ENCODE measurements around the gene PDE4B. TPM values are rescaled to one million over a fixed set of nuclear protein-coding genes. Genes with fewer than 3 reads are reported as not detected.

Gene PDE4B
- polyA plus RNA-seq, 1 donor (not counting 4 experiments of a cell fraction or from before 2014, with no cell fraction given) = 0.29 TPM

- TF ChIP-seq EZH2 (IDR thresholded peaks at IDR 0.05; ENCODE audit: low read length) = no peak
- no peak for TF ChIP-seq CTCF (optimal IDR thresholded peaks at IDR 0.05 in 1 of 3, IDR thresholded peaks at IDR 0.05 in 1 of 3, conservative IDR thresholded peaks at IDR 0.05 in 1 of 3; ENCODE audit: extremely low read depth in 1 of 3, insufficient read depth in 2 of 3, low read length in 3 of 3)
- peaks cover 41% of the 10 kb centered on the region for H3K27me3 ChIP-seq (ENCODE audit: control insufficient read depth, extremely low read depth, insufficient read depth, low read length)
- no peaks in the 10 kb centered on the region for H3K79me2 ChIP-seq (ENCODE audit: control insufficient read depth, insufficient read depth, low read length)
- FAIRE-seq (no peak), DNase-seq (ENCODE audit: low read depth, low spot score) (no peak)
- H3K9me1 ChIP-seq (ENCODE audit: control insufficient read depth, extremely low read depth, insufficient read depth, low read length) = no peaks in the 10 kb centered on the region
- H3K4me3 ChIP-seq (ENCODE audit: control insufficient read depth in 2 of 3, extremely low read depth in 1 of 3, insufficient read depth in 2 of 3, low read depth in 1 of 3, low read length in 3 of 3) = no peak overlapping the region
- no peak overlapping the region for H3K9ac ChIP-seq (ENCODE audit: control insufficient read depth, extremely low read depth, insufficient read depth, low read length)
- H3K4me2 ChIP-seq (ENCODE audit: control insufficient read depth, extremely low read depth, insufficient read depth, low read depth, low read length) = no peak overlapping the region
- no peaks in the 10 kb centered on the region for H4K20me1 ChIP-seq (ENCODE audit: control insufficient read depth, extremely low read depth, insufficient read depth, low read length)
- no peak overlapping the region for H2AFZ ChIP-seq (ENCODE audit: control insufficient read depth, low read length)
- dilution Hi-C loops (cut with MboI; ENCODE audit: extremely low pct_ligation_motif_present, low sequenced_read_pairs) = no loop called here
- H3K27ac ChIP-seq (ENCODE audit: control insufficient read depth, insufficient read depth, low read length) = no peak overlapping the region
- no peaks in the 10 kb centered on the region for H3K9me3 ChIP-seq (ENCODE audit: control insufficient read depth, low read depth, low read length)
- H3K4me1 ChIP-seq (ENCODE audit: control insufficient read depth, extremely low read depth, insufficient read depth, low read length) = no peaks in the 10 kb centered on the region
- H3K36me3 ChIP-seq (ENCODE audit: control insufficient read depth in 2 of 2, extremely low read depth in 1 of 2, insufficient read depth in 2 of 2, low read length in 2 of 2) = no peaks in the 10 kb centered on the region
Measured at GRCh38 chr1:65793359-65793732, 651 bp downstream of the PDE4B start.

DNA sequence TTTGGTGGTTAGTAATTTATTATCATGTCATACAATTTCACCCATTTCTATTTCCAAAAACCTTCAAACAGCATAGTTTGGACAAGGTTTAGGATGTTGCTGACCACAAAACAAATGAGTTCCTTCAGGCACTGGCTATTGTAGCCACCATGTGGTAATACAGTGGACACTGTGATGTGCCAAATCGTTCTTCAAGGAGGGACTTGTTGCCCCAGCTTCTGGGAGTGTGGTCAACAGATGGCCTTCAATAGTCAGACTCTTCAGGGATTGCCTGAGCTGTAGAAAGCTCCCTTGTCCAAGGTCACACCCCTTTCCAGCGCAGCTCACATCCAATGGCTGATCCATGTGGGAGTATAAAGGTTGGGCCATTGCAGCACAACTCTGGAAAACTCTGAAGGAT is 2.6 kb downstream of the PDE4B start:
- no peaks in the 10 kb centered on the region for H3K36me3 ChIP-seq (ENCODE audit: control insufficient read depth in 2 of 2, extremely low read depth in 1 of 2, insufficient read depth in 2 of 2, low read length in 2 of 2)
- no peak for DNase-seq (ENCODE audit: low read depth, low spot score)
- H3K79me2 ChIP-seq (ENCODE audit: control insufficient read depth, insufficient read depth, low read length) = no peaks in the 10 kb centered on the region
- no peaks in the 10 kb centered on the region for H3K9me3 ChIP-seq (ENCODE audit: control insufficient read depth, low read depth, low read length)
- no peaks in the 10 kb centered on the region for H4K20me1 ChIP-seq (ENCODE audit: control insufficient read depth, extremely low read depth, insufficient read depth, low read length)
- TF ChIP-seq CTCF (optimal IDR thresholded peaks at IDR 0.05 in 1 of 3, IDR thresholded peaks at IDR 0.05 in 1 of 3, conservative IDR thresholded peaks at IDR 0.05 in 1 of 3; ENCODE audit: extremely low read depth in 1 of 3, insufficient read depth in 2 of 3, low read length in 3 of 3) (no peak), EZH2 (IDR thresholded peaks at IDR 0.05; ENCODE audit: low read length) (no peak)
- peaks cover 36% of the 10 kb centered on the region for H3K27me3 ChIP-seq (ENCODE audit: control insufficient read depth, extremely low read depth, insufficient read depth, low read length)
- no peaks in the 10 kb centered on the region for H3K4me1 ChIP-seq (ENCODE audit: control insufficient read depth, extremely low read depth, insufficient read depth, low read length)
- H3K27ac ChIP-seq (ENCODE audit: control insufficient read depth, insufficient read depth, low read length) = no peak overlapping the region
- H2AFZ ChIP-seq (ENCODE audit: control insufficient read depth, low read length) = no peak overlapping the region
- no peak overlapping the region for H3K4me3 ChIP-seq (ENCODE audit: control insufficient read depth in 2 of 3, extremely low read depth in 1 of 3, insufficient read depth in 2 of 3, low read depth in 1 of 3, low read length in 3 of 3)
- H3K4me2 ChIP-seq (ENCODE audit: control insufficient read depth, extremely low read depth, insufficient read depth, low read depth, low read length) = no peak overlapping the region
- dilution Hi-C loops (cut with MboI; ENCODE audit: extremely low pct_ligation_motif_present, low sequenced_read_pairs) = no loop called here
- no peak overlapping the region for H3K9ac ChIP-seq (ENCODE audit: control insufficient read depth, extremely low read depth, insufficient read depth, low read length)
- H3K9me1 ChIP-seq (ENCODE audit: control insufficient read depth, extremely low read depth, insufficient read depth, low read length) = no peaks in the 10 kb centered on the region
- no peak for FAIRE-seq

All from keratinocyte (primary cell).